ENCODE results near the gene RNASE12. TPM values are rescaled to one million over a fixed set of nuclear protein-coding genes. Genes with fewer than 3 reads are reported as not detected.

RNASE12 gene
- polyA plus RNA-seq, 1 of the 3 experiments (the other 2 are of a cell fraction): not detected

DNA sequence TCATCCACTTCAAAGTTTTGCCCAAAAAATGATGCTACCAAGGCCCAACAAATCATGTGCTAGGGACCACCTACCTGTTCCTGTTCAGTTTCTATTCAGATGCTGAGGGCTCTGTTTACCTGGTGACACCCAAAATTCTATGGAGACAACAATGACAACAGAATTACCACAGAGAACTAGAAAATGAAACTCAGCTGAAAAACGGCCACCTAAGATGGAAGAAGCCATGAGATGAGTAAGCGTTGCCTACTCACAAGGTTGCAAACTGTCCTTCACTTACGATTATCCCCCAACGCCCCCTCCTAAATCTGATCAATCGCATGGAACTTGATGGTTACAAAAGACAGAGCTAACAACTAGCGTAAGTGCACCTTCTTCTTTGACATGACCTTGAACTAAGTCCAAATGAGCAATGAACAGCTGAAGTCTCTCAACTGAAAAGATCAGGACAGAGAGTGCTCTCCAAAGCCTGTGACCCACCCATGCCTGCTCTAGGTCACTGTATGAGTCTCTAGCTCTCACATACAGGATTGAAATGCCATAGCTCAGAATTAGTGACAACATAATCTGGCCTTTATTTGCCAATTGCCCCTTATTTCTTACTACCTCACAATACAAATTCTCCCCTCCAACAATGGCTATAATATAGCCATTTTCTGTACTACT lies 3.6 kb downstream of the RNASE12 start, which contains the start of gene RNASE11:
RNASE11 (minus strand) TSS at position 513 of the 666 bp plus-strand sequence.
- no peak within 1 kb of the TSS for H3K27ac ChIP-seq (ENCODE audit: low read depth in 2 of 2, low read length in 1 of 2)

GRCh38 chr14:20583908-20584307 lies 7.3 kb downstream of the RNASE12 start:
- Histone ChIP-seq H3K9me2 (no peaks in the 10 kb centered on the region), H3K9ac (no peak overlapping the region), H3K36me3 (replicated peaks in 1 of 2; ENCODE audit: control insufficient read depth in 1 of 2, insufficient read depth in 2 of 2, low read length in 1 of 2) (no peaks in the 10 kb centered on the region), H3K9me3 (no peaks in the 10 kb centered on the region), H3F3A (replicated peaks; ENCODE audit: insufficient read depth) (no peaks in the 10 kb centered on the region), H4K20me1 (ENCODE audit: insufficient read depth) (no peaks in the 10 kb centered on the region), H3K4me2 (no peak overlapping the region), H2AFZ (ENCODE audit: low read depth) (no peak overlapping the region), H3K27ac (ENCODE audit: low read depth in 2 of 2, low read length in 1 of 2) (no peak overlapping the region), H3K4me1 (ENCODE audit: control insufficient read depth in 1 of 2, insufficient read depth in 2 of 2, low read depth in 1 of 2, low read length in 1 of 2) (no peaks in the 10 kb centered on the region), H3K27me3 (ENCODE audit: insufficient read depth) (peaks cover 42% of the 10 kb centered on the region), H3K79me2 (ENCODE audit: insufficient read depth) (no peaks in the 10 kb centered on the region), H3K4me3 (ENCODE audit: low read depth in 2 of 2, low read length in 1 of 2) (no peak overlapping the region)
- DNase-seq: no peak
- CTCF ChIA-PET: no interaction called here
- POLR2A ChIA-PET: no interaction called here
- WGBS (ENCODE audit: low lambda C conversion rate): 9% methylated on average over 5 of the region's 5 CpGs
- no peak for TF ChIP-seq RFX5 (IDR thresholded peaks at IDR 0.05; ENCODE audit: low read length)
- TF ChIP-seq SMC3 (IDR thresholded peaks at IDR 0.05; ENCODE audit: low read depth, low read length): no peak
- no peak for TF ChIP-seq JUND (IDR thresholded peaks at IDR 0.05)
- no peak for TF ChIP-seq EZH2phosphoT487 (IDR thresholded peaks at IDR 0.05; ENCODE audit: borderline replicate concordance, low read depth)
- TF ChIP-seq FOXM1 (IDR thresholded peaks at IDR 0.05; ENCODE audit: low read depth): no peak
- no peak for TF ChIP-seq RCOR1 (IDR thresholded peaks at IDR 0.05; ENCODE audit: low read length)
- TF ChIP-seq, protein P1, sequence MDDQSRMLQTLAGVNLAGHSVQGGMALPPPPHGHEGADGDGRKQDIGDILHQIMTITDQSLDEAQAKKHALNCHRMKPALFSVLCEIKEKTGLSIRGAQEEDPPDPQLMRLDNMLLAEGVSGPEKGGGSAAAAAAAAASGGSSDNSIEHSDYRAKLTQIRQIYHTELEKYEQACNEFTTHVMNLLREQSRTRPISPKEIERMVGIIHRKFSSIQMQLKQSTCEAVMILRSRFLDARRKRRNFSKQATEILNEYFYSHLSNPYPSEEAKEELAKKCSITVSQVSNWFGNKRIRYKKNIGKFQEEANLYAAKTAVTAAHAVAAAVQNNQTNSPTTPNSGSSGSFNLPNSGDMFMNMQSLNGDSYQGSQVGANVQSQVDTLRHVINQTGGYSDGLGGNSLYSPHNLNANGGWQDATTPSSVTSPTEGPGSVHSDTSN (IDR thresholded peaks at IDR 0.05): no peak
- TF ChIP-seq, protein P2, sequence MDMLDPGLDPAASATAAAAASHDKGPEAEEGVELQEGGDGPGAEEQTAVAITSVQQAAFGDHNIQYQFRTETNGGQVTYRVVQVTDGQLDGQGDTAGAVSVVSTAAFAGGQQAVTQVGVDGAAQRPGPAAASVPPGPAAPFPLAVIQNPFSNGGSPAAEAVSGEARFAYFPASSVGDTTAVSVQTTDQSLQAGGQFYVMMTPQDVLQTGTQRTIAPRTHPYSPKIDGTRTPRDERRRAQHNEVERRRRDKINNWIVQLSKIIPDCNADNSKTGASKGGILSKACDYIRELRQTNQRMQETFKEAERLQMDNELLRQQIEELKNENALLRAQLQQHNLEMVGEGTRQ (IDR thresholded peaks at IDR 0.05; ENCODE audit: borderline replicate concordance, low read depth, low read length): no peak
- no peak for TF ChIP-seq GABPA (IDR thresholded peaks at IDR 0.05; ENCODE audit: low read depth)
- no peak for TF ChIP-seq MXI1 (IDR thresholded peaks at IDR 0.05; ENCODE audit: low read depth, low read length)
- no peak for TF ChIP-seq TAF1 (IDR thresholded peaks at IDR 0.05; ENCODE audit: borderline replicate concordance, low read depth, low read length)
- TF ChIP-seq FOXJ3 (CRISPR knock-in tag; IDR thresholded peaks at IDR 0.05): no peak

More for the DNA sequence above, 3.6 kb downstream of the RNASE12 start, which contains the start of gene RNASE11:
- Histone ChIP-seq H3K4me3 (ENCODE audit: low read depth in 2 of 2, low read length in 1 of 2) (no peak within 1 kb of the TSS), H3F3A (replicated peaks; ENCODE audit: insufficient read depth) (no peaks in the 10 kb centered on the region), H3K4me2 (no peak within 1 kb of the TSS), H3K9me2 (no peaks in the 10 kb centered on the region), H3K79me2 (ENCODE audit: insufficient read depth) (no peaks in the 10 kb centered on the region), H3K27me3 (ENCODE audit: insufficient read depth) (peaks cover 63% of the 10 kb centered on the region), H3K4me1 (ENCODE audit: control insufficient read depth in 1 of 2, insufficient read depth in 2 of 2, low read depth in 1 of 2, low read length in 1 of 2) (no peaks in the 10 kb centered on the region), H2AFZ (ENCODE audit: low read depth) (no peak within 1 kb of the TSS), H3K36me3 (replicated peaks in 1 of 2; ENCODE audit: control insufficient read depth in 1 of 2, insufficient read depth in 2 of 2, low read length in 1 of 2) (no peaks in the 10 kb centered on the region), H3K9me3 (no peaks in the 10 kb centered on the region), H4K20me1 (ENCODE audit: insufficient read depth) (no peaks in the 10 kb centered on the region), H3K9ac (no peak within 1 kb of the TSS)
- POLR2A ChIA-PET: no interaction called here
- DNase-seq: no peak
- CTCF ChIA-PET: interaction anchor here (2.0 kb wide), 1 partner anchor 21 kb away, joined by 8 read pairs; no protein-coding TSS in a partner anchor
- TF ChIP-seq SMC3 (IDR thresholded peaks at IDR 0.05; ENCODE audit: low read depth, low read length) (no peak), EZH2phosphoT487 (IDR thresholded peaks at IDR 0.05; ENCODE audit: borderline replicate concordance, low read depth) (no peak), JUND (IDR thresholded peaks at IDR 0.05) (no peak), MXI1 (IDR thresholded peaks at IDR 0.05; ENCODE audit: low read depth, low read length) (no peak), RAD21 (IDR thresholded peaks at IDR 0.05; ENCODE audit: low read length) (no peak), GATA2 (CRISPR knock-in tag; IDR thresholded peaks at IDR 0.05) (no peak), RXRA (IDR thresholded peaks at IDR 0.05; ENCODE audit: borderline replicate concordance, low read depth) (no peak)
- WGBS (ENCODE audit: low lambda C conversion rate): 18% methylated on average over 6 of the region's 6 CpGs
